ENCODE measurements around the gene C4BPB.

C4BPB gene

DNA sequence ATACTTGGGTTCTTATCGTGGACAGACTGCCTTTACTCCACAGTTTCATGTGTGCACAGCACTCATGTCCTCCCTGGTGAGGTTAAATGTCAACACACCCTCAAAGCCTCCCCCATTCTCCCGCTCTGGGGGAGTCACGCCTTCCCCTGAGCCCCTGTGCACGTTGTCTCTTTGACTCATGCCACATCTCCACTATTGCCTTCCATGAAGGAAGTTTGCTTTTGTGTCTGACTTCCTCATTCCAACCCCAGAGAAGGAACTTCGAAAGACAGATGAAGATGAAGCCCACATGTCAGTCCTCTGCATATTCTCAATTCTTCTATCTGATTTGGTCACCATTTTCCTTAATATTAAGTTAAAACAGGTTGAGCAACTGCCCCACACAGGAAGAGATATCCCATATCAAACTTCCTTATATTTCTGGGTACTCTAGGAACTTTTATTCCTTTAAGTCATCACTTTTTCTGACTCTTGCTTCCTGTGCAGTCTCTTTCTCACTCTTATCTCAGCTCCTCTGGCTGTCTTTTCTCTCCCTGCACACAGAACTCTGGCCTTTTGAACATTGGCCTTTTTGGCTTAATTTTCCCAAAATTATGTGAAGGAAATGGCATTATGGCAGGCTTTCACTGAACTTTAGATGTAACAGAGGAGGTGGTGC lies 56.9 kb downstream of the C4BPB start:
- no peak for DNase-seq (ENCODE audit: low read depth)
- H3K4me3 ChIP-seq (ENCODE audit: control insufficient read depth, low read depth, low read length), result no peak overlapping the region
- TF ChIP-seq, protein P1, sequence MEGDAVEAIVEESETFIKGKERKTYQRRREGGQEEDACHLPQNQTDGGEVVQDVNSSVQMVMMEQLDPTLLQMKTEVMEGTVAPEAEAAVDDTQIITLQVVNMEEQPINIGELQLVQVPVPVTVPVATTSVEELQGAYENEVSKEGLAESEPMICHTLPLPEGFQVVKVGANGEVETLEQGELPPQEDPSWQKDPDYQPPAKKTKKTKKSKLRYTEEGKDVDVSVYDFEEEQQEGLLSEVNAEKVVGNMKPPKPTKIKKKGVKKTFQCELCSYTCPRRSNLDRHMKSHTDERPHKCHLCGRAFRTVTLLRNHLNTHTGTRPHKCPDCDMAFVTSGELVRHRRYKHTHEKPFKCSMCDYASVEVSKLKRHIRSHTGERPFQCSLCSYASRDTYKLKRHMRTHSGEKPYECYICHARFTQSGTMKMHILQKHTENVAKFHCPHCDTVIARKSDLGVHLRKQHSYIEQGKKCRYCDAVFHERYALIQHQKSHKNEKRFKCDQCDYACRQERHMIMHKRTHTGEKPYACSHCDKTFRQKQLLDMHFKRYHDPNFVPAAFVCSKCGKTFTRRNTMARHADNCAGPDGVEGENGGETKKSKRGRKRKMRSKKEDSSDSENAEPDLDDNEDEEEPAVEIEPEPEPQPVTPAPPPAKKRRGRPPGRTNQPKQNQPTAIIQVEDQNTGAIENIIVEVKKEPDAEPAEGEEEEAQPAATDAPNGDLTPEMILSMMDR (IDR thresholded peaks at IDR 0.05; ENCODE audit: control insufficient read depth, insufficient read depth, low read depth, low read length, missing control alignments), result no peak

All from AG09309 (cell line).